Loucy (cell line): Measurements from ENCODE around the gene BABAM2.

Experiments used
- EZH2phosphoT487 ChIP-seq: fragments of 200-600 bp; IDR thresholded peaks from 2 replicates; pipeline ENCODE4 v1.6.1; 2018; ENCODE audit warnings: antibody characterized with exemption, mild to moderate bottlenecking, moderate library complexity, borderline replicate concordance
- TF ChIP-seq, protein P1 (sequence below): fragments of 200-600 bp; sonication (generic); conservative IDR thresholded peaks from 2 replicates; pipeline ENCODE4 v1.5.1; 2014; ENCODE audit warnings: mild to moderate bottlenecking, antibody characterized with exemption, low read length

DNA sequence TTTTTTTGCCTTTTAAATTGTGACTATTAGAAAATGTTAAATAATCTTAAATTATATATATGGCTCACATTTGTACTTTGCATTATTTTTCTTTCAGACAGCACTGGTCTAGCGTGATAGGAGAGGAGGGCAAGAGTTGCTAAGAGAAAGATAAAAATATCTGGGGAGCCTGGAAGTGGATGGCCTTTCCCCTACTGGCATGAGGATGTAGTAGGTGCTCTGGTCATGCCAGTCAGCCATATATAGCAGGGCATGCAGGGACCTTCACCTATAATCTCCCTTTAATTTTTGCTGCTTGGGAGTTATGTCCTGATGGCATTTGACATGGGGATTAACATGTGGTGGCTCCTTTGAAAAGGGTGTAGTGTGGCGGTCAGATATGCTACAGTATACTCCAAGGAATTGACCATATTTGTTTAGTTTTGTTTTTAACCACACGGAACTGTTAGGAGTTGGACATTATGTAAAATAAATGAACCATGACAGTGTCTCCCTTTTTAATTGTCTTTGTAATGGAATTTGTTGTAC lies 144.7 kb downstream of the BABAM2 start:
- TF ChIP-seq, protein P1, sequence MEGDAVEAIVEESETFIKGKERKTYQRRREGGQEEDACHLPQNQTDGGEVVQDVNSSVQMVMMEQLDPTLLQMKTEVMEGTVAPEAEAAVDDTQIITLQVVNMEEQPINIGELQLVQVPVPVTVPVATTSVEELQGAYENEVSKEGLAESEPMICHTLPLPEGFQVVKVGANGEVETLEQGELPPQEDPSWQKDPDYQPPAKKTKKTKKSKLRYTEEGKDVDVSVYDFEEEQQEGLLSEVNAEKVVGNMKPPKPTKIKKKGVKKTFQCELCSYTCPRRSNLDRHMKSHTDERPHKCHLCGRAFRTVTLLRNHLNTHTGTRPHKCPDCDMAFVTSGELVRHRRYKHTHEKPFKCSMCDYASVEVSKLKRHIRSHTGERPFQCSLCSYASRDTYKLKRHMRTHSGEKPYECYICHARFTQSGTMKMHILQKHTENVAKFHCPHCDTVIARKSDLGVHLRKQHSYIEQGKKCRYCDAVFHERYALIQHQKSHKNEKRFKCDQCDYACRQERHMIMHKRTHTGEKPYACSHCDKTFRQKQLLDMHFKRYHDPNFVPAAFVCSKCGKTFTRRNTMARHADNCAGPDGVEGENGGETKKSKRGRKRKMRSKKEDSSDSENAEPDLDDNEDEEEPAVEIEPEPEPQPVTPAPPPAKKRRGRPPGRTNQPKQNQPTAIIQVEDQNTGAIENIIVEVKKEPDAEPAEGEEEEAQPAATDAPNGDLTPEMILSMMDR: no peak
- TF ChIP-seq EZH2phosphoT487: no peak
